ENCODE results near the gene EVX1.

The EVX1 gene

DNA sequence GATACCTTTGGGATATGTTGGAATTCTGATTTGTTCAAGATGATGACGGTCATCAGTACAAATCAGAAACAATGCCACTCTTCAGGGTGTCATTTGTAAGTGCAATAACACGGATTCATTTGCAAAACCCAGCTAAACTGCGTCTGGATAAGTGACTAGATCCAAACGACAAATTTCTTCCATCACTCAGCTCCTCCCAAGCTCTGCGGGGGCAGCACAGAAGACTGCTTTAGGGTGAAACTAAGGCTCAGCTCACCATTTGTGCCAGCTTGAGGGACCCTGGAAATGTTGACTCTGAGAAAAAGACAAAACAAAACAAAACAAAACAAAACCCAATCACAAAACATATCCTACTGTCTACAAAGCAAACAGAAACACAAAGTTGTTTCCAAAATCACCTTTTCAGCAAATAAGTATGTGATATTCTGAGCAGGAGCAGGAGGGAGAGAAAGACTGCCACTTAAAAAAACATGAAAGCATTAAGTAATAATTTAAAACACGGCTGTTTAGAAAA is 8.0 kb downstream of the EVX1 start:
- no peak for DNase-seq

DNA sequence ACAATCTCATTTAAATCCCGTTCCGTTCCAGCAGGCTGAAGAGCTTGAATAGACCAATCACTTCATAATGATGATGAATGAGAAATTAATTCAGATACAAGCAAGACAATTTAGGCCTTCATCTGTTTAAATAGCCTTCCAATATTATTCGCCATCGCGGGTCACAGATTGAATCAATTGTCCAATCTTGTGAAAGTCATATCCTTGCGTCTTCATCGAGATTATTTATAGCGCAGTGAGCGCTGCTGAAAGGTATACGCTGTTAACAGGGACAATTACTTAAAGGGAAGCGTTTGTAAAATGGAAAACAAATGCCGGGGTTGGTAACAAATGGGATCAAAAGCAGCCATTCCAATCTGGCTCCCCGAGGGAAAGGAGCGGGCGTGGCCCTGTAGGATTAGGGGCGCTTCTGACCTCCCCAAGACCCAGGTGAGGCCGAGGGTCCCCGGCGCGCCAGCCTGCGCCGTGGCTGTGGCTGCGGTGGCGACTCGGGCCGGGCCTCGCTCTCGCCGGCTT is 8.6 kb downstream of the EVX1 start:
- no peak for DNase-seq

DNA sequence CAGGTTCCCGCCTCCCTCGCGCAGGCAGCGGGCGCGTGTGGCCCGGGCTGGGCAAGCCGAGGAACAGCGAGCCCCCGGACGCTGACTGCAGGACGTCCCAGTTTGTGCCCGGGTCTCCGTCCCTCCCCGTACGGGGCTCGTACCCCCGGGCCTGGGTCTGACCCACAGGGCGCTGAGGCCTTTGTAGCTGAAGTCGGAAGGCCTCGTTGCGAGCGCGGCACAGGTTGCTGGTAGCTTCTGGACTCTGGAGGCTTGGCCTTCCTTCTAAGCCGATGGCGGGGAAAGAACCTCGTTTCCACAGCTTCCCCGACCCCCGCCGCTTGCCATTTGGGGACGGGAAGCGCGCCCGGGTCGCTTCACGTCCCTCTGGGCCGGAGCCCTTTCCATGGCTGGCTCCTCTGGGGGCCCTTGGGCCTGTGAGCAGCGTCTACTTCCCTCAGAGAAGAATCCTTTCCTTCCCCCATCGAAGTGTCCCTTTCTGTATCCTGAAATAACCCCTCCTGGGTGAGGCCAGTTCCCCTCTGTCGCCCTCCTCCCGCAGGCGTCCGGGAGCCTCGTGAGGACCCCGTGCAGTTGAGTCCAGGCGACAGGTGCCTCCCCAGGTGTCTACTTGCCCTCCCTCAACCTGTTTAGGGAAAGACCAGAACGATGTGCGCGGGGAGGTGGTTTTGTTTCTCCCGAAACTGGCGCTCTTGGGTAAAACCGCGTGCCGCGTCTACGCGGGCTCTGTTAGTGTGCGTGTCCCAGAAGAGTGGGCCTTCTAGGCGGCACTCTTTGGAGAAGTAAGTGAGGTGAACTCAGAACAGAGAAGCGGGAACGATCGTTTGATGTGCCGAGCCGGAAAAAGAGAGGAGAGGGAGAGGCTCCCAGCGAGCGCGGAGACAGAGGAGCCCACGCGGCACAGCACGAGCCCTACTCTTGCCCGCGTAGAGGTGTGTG is 9.3 kb downstream of the EVX1 start:
- no peak for DNase-seq

DNA sequence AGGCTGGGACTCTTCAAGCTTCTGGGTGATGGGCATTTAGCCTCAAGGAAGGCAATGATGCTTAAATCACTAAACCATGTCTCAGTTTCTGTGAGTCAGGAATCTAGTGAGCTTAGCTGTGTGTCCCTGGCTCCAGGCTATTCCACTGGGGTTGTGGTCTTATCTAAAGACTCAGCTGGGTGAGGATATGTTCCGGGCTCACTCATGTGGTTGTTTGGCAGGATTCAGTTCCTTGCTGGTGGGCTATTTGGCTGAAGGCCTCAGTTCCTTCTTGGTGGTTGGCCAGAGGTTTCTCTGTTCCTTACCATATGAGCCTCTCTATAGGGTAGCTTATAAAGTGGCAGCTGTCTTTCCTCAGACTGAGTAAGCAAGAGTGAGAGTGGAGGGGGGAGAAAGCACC is 12.0 kb downstream of the EVX1 start:
- no peak for DNase-seq

DNA sequence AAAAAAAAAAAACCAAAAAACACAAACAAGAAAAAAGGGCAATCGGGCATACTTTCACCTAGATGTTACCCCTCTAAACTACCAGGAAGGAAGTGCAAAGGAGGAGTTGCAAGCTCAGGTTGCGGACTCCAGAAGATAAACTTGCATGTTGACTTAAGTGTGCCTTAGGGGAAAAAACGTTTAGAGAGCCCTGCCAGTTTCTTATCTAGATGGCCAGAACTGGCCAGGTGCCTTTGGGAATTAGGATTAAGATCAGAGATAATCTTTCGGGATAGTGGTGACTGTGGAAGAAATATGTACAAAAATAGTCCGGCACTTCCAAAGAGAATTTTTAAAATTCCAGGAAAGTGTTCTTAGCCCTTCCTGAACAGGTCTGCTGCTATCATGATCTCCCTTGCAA is 17.6 kb downstream of the EVX1 start:
- no peak for DNase-seq

DNA sequence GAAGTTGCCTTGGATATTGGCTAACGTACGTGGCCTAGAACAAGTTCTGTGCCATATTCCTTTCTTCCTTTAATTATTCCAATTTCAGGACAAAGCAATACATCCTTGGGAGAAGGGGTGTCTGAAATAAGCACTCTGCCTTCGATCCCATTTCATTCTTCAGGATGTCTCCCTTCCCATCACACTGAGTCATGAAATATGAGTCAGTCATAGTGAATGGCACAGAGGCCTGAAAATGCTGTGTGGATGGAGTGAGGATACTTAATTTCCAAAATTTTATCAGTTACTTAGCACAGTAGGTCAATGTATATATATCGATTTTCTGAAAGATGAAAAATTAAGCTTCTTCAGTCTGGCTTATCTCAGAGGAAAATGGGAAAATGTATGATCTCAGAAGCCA is 19.5 kb downstream of the EVX1 start:
- no peak for DNase-seq

DNA sequence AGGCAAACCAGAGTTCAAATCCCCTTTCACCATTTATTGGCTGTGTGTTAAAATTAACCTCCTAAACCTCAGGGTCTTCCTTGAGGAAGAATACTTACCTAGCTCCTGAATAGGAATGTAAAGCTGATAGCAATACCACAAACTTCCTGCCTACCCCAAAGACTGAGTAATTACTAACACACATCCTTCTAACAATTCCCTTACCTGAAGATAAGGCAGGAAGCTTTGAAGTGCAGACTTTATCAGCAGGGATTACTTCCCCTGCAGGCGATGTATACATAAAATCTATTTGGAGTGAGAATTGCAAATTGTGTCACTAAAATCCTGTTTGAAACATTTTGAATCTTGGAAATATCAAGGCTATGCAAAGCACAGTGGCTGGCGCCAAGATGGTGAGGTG is 21.2 kb downstream of the EVX1 start:
- DNase-seq: no peak

DNA sequence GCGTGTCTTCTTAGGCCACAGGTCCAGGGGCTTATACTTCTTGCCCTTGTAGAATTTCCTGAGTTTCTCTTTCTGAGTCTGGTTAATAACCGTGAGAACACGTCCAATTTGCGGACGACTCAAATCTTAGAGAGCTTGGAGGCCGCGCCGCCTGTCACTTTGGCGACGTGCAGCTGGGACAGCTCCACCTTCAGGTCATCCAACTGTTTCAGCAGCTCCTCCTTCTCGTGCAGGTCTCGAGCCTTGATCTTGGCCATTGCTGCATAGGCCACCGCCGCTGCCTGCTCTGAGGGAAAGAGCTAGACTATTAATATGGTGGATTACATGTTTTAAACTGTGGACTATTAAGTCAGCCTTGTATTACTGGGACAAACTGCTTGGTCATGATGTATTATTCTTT is 26.9 kb downstream of the EVX1 start:
- no peak for DNase-seq

DNA sequence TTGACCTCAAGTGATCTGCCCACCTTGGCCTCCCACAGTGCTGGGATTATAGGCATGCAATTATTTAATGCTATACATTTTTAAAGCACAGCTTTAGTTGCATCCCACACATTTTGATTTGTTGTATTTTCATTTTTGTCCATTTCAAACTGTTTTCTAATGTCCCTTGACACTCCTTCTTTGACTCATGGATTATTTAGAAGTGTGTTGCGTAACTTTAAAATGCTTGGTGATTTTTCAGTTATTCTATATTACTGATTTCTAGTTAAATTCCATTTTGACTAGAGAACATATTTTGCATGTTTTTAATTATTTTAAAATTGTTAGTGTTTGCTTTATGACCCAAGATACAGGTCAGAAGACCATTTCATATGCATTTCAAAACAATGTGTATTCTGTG is 28.8 kb downstream of the EVX1 start:
- no peak for DNase-seq

DNA sequence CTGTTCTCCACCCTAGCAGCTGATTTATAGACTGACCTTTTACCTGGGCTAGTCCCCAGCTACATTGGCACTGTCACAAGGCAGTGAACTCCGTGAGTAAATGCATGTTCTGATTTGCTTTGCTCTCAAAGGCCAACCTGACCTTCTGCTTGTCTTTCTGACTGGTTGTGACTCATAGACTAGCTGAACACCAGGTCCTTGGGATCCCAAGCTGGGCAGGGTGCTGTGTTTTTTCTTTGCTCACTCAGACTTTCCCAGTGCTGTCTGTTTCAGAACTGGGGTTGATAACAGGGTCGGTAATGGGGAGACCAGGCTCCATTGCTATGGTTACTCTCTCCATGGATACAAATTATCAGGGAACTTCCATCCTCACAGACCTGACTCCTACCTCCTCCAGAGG is 35.0 kb downstream of the EVX1 start:
- no peak for DNase-seq

DNA sequence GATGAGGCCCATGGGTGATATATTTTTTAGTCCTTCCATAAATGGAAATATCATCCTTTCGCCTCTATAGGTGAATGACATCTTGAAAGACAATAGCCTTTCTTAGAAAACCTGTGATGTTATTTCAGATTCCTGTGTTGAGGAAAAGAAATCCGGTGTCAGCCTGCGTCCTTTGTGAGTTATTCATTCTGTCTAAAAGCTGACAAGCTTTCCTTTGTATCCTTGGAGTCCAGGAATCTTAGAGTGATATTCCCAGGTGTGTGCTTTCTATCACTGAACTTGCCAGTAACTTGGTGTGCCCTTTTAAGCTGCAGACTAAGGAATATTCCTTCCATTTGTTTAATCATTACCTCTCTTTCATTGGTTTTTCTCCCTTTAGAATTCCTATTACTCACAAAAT is 41.0 kb downstream of the EVX1 start:
- DNase-seq: no peak

DNA sequence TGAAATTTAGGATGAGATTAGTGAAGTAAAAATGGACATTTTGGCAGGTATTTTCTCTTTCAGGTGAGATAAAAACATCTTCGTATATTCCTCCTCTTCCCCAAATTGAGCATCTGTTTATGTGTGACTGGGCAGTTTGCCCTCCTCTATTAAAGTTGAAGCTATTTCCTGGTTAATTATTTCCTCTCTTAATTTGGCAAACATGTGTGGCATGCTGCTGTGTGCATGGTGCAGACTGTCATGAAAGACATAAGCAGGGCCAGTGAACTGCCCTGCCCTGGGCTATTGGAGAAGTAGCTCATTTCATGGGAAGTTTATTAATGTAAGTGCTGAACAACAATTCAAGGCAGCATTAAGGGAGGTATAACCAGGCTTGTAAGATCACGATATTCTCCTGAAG is 52.6 kb downstream of the EVX1 start:
- no peak for DNase-seq

DNA sequence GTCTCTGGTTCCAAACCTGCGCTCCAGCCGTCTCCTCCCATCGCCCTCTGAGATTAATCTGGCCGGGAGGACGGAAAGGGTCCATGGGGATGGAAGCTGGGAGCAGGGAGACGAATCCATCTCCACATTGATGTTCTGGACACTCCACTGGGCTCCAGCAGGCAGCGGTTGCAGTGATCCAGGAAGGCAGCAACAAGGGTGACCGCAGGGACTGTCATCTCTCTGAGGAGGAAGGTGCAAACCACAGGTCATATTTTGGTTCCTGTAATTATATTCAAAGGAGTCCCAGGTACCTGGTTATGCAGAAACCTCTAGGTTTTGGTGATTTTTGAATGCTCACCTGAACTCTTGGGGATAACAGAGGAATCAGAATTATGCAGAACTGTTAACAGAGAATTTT is 54.8 kb downstream of the EVX1 start:
- DNase-seq: no peak
